HG03095 (cell line): ENCODE measurements around the gene BHLHE40.
A peak's percentile ranks its signal among the peaks of the same experiment; 100 is the strongest.

Source experiments
- ATAC-seq: cut with Tn5 transposase; IDR thresholded peaks from one replicate; pipeline ENCODE4 v1.9.1; 2021; ENCODE audit warnings: moderate library complexity; ENCODE audit not compliant: unreplicated experiment

The BHLHE40 gene

DNA sequence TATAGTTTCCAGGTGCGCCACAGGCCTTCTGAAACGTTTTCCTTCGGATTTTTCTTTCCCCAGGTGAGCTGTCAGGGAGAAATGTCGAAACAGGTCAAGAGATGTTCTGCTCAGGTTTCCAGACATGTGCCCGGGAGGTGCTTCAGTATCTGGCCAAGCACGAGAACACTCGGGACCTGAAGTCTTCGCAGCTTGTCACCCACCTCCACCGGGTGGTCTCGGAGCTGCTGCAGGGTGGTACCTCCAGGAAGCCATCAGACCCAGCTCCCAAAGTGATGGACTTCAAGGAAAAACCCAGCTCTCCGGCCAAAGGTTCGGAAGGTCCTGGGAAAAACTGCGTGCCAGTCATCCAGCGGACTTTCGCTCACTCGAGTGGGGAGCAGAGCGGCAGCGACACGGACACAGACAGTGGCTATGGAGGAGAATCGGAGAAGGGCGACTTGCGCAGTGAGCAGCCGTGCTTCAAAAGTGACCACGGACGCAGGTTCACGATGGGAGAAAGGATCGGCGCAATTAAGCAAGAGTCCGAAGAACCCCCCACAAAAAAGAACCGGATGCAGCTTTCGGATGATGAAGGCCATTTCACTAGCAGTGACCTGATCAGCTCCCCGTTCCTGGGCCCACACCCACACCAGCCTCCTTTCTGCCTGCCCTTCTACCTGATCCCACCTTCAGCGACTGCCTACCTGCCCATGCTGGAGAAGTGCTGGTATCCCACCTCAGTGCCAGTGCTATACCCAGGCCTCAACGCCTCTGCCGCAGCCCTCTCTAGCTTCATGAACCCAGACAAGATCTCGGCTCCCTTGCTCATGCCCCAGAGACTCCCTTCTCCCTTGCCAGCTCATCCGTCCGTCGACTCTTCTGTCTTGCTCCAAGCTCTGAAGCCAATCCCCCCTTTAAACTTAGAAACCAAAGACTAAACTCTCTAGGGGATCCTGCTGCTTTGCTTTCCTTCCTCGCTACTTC lies 3.8 kb downstream of the BHLHE40 start:
- no peak for ATAC-seq

DNA sequence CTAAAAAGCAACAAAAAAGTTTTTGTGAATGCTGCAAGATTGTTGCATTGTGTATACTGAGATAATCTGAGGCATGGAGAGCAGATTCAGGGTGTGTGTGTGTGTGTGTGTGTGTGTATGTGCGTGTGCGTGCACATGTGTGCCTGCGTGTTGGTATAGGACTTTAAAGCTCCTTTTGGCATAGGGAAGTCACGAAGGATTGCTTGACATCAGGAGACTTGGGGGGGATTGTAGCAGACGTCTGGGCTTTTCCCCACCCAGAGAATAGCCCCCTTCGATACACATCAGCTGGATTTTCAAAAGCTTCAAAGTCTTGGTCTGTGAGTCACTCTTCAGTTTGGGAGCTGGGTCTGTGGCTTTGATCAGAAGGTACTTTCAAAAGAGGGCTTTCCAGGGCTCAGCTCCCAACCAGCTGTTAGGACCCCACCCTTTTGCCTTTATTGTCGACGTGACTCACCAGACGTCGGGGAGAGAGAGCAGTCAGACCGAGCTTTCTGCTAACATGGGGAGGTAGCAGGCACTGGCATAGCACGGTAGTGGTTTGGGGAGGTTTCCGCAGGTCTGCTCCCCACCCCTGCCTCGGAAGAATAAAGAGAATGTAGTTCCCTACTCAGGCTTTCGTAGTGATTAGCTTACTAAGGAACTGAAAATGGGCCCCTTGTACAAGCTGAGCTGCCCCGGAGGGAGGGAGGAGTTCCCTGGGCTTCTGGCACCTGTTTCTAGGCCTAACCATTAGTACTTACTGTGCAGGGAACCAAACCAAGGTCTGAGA lies 4.7 kb downstream of the BHLHE40 start:
- peak; percentile 42 for ATAC-seq

- no peak for ATAC-seq
Observed at GRCh38 chr3:4984511-4984864, 5.3 kb downstream of the BHLHE40 start.

DNA sequence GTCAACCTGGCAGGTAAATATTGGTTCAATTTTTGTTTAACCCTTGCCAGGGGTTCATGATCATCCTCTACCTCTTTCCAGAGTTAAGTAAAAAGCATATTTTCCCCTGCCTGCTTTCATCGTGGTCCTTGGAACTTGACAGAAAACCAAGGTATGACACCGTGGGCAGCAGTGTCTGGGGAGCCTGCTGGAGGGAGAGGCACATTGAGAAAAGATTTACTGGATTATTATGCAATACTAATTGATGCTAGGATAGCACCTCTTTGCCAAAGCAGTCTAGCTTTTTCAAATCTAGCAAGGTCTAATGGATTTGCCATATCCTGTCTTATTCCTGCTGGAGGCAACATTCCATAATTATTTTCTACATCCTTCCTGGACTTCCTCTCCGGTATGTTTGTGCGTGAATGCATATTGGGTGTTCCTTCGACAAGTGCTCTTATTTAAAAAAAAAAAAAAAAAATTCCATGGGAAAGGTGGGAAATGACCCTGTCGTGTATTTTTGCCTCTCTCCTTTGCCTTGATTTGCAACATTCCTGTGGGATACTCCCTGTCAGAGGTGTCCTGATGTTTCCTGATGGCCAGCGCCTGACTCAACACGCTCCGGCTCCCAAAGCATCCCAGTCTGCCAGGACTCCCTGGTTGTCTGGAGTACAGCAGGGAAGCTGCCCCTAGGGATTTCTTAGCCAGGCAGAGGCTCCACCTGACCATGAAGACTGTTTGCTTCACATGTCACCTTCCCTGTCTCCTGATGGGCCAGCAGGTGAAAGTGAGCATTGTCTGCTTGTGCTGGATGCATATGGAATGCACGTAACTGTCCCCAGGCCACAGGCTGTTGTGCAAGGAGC lies 6.3 kb downstream of the BHLHE40 start:
- no peak for ATAC-seq

DNA sequence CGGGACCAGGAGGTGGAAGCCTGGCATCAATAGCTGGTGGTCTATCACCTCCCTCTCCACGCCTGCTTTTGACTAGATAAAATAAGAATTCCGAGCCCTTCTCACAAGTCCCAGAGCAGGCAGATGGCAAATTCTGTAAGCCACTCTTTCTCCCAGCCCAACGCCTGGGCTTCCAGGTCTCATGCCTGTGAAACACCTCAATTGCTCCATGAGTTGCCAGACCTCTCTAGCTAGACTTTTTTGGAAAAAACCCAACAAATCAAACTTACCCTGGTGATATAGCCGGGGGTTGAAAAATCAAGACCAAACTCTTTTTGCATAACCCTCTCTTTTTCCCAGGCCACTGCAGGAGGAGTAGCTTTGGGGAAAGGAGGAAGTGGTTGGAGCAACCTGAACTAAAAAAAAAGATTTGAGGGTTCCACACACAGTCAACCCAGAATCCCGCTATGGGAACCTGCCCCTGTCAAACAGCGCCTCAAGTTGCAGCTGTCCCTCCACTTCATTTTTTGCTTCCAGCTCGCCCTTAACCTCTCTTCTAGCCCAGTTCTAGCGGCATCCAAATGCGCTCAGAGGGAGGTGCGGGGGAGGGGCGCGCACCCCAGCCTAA lies 7.0 kb downstream of the BHLHE40 start:
- ATAC-seq: peak; percentile 18

- ATAC-seq: peak; percentile 60
Observed at GRCh38 chr3:4986782-4987537, 7.7 kb downstream of the BHLHE40 start.

DNA sequence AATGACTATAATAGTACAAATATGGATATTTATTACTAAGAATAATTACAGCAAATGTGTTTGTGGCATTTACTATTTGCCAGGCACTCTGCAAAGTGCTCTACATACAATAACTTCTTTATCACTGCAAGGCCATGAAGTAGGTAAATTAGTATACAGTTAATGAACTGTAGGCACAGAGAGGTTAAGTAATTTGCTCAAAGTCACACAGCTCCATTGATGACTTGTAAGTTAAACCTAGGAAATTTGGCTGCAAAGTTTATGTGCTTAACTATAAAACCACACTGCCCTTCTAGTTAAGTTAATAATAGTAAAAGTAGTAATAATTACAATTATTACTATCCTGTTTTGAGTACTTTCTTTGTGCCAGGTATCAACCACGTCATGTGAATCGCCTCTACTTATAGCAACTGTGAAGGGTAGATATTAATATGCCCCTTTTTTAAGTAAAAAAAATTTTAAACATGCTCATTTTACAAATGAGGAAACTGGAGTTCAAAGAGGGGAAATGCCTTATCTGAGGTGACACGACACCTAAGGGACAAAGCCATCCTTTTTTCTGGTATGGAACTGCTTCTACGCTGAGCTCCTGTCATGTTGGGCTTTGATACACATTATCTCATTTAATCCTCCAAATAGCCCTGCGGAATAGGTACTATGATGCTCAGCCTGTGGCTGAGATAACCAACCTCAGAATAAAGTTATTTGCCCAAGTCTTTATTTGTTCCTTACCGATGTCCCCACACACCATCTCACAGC lies 8.5 kb downstream of the BHLHE40 start:
- ATAC-seq: no peak

- no peak for ATAC-seq
Observed at GRCh38 chr3:4988983-4989834, 10.0 kb downstream of the BHLHE40 start.

DNA sequence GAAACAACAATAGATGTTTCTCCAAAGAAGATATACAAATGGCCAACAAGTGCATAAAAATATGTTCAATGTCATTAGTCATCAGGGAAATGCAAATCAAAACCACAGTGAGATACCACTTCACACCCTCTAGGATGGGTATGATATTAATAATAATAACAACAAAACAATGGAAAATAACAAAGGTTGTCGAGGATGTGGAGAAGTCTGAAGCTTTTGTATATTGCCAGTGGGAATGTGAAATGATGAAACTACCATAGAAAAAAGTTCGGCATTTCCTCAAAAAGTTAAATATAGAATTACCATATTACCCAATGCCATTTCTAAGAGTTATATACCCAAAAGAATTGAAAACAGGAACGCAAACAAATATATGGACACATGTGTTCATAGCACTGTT lies 10.8 kb downstream of the BHLHE40 start:
- ATAC-seq: no peak

GRCh38 chr3:4992118-4992517 lies 12.9 kb downstream of the BHLHE40 start:
- ATAC-seq: no peak

DNA sequence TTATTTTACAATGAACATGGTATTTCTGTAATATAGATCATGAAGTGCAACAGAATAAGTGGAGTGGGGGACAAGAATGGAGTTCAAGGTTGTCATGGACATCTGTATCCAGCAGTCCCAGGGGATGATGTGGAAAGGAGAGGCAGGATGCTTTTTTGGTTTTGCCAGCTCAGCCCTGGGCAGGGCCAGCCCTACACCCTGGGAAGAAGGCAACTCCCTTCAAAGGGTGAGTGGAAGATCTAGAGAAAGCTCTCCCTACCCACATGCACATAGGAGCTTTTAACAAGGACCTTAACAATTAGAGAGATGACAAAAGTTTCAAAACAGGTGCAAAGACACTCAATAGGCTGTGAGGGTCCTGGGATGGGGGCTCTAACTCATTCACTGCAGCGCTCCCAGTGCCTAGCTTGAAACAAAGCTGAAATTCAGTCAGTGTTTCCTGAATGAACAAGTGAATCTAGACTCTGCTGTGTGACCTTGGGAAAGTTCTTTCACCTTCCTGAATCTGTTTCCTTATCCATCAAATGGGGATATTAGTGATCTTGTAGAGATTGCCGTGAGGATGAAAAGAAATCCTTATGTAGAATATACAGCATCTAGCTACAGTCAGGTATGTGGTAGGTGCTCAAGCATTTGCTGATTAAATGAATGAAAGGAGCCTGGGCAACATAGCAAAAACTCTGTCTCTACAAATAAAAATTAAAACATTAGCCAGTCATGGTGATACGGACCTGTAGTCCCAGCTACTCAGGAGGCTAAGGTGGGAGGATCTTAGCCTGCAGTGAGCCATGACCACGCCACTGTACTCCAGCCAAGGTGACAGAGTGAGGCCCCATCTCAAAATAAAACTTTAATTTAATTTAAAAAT lies 14.3 kb downstream of the BHLHE40 start:
- no peak for ATAC-seq

GRCh38 chr3:4994144-4994730 lies 15.0 kb downstream of the BHLHE40 start:
- ATAC-seq: no peak

DNA sequence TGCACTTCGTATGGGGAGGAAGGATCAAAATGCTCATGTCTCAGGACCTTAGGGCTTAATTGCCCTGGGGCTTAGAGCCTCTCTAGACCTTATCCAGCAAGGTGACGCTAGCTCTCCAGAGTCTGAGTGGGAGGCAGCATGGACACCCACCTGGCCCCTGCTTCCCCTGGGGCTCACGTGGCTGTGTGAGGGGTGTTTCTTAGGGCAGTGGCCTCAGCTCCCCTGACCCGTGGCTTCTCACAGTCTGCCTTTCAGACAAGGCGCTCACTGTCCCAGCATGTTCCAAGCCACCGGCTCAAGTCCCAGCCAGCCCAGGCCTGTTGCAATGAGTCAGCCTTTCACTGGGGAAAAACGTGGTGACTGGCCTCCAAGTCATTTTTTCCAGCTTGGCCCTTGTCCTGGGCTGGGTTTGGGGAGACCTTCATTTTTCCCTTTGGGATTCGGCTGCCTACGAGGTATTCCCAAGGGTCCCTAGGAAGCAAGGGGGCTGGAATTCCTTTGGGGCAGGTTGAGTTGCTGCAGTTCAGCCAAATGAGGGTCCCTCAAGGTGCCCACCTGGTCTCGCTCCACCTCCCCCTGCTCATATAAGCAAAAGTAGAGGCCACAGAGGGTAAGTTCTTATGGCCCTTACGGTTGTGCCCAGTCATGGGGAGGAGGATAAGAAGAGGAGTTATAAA lies 15.7 kb downstream of the BHLHE40 start:
- peak; percentile 43 for ATAC-seq

DNA sequence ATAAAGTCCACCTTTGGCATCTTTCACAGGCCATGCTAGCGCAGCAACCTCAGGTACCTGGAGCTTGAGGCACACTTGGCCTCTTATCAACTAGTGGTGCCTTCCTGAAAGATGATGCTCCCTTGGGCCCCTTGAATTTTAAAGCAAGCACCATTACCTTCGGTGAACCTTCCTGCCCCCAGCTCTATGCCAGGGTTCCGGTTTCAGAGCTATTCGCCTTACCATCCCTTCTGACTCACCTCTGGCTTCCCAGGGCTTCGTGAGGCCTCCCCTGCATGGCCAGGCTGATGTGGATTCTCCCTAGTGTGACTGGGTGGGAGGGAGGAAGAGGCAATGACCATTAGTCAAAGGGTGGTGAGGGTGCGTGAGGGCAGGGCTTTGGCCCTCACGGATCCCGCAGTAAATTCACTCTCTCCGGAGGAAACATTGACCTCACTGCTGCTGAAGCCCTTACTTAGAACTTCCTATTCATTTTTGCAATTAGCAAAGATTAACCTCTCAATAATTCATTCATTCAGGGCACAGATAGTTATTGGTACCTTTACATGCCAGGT lies 16.3 kb downstream of the BHLHE40 start:
- no peak for ATAC-seq

DNA sequence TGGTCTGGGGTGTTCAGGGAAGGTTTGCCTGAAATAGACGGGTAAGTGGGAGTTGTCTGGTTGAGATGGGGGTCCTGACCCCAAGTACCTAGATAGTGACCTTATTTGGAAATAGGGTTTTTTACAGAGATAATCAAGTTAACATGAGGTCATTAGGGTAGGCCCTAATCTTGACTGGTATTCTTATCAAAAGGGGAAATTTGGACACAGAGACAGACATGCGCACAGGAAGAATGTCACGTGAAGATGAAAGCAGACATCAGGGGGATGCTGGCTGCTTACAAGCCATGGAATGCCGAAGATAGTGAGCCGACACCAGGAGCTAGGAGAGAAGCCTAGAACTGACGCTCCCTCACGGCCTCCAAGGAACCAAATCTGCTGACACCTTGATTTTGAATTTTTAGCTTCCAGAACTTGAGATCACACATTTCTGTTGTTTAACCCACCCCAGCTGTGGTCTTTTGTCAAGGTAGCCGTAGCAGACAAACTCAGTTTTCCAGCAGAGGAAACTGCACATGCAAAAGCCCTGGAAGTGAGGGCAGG lies 17.1 kb downstream of the BHLHE40 start:
- ATAC-seq: no peak

DNA sequence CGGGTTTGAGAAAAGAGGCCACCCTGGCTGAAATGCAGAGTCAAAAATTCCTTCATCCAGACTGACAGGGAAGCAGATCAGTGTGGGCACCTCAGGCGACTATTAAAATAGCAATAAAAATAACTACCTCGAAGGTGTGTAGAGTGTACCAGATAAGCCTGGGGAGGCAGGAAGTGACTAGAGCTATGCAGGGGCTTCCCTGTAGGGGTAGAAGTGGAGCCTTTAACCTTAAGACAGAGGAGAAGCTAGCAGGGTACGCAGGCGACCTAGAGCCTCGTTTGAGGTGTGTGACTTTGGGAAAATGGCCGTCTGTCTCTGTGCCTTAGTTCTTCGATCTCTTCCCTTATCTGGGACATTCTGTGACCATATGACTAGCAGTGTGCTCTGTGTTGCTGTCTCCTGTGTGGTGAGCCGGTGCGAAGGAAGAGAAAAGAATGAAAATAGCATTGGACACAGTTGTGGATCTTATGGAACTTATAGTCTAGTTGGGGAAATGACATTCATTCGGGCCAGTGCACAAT lies 17.6 kb downstream of the BHLHE40 start:
- no peak for ATAC-seq
